ENCODE measurements around the gene EEFSEC.

Gene EEFSEC

GRCh38 chr3:128427175-128427857, 274.0 kb downstream of the EEFSEC start:
- DNase-seq (ENCODE audit: low read depth), result no peak

- DNase-seq (ENCODE audit: low read depth), result no peak
These were observed 274.9 kb downstream of the EEFSEC start for GRCh38 chr3:128427872-128428822.

DNA sequence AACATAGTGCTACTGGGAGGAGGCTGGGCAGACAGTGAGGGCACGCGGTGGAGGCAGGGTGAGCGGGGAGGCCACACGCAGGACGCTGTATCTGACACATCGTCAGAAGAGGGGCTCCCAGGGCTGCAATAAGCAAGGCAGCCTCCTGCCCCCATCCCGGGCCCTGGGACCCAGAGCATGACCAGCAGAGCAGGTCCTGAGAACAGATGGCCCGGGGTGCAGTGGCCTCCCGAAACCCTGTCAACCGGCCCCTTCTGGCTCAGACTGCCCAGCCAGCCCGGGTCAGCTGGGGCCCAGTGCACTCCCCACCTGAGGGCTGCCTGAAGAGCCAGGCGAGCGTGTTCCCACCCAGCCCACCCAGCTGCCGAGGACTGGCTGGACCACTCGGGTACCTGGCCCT, 276.0 kb downstream of the EEFSEC start:
- DNase-seq (ENCODE audit: low read depth), result no peak

DNA sequence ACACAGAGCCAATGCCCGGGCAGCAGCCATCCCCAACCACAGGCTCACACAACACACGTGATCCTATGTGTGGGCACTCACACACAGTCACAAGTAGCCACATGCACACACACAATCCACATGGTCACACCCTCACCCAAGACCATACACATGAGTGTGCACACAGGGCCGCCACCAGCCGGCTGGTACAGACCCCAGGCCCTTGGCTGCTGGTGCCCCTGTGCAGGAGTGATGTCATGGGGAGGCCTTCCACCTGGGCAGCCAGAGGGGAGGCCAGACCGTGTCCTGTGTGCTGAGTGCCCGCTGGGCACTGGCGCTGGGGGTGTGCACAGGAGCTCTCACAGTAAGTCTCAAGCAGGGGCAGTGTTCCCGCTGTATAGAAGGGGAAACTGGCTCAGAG, 276.5 kb downstream of the EEFSEC start:
- no peak for DNase-seq (ENCODE audit: low read depth)

- no peak for DNase-seq (ENCODE audit: low read depth)
These were observed 277.0 kb downstream of the EEFSEC start for GRCh38 chr3:128430301-128430700.

DNA sequence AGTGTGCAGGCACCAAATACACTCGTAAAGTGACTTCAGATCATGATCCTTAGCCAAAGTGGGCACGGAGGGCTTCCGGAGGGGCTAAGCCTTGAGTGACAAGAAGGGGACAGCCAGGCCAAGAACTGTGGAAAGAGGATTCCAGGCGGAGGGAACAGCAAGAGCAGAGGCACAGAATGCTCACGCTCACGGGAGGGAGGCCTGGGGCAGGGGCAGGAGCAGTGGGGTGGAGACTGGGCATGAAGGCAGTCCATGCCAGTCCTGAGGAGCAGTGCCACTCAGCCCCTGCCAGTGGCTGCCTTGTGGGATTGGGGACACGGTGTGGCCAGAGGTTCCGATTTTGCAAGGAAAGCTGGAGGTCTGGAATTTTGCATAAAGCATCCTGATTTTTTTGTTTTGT, 277.4 kb downstream of the EEFSEC start:
- DNase-seq (ENCODE audit: low read depth), result no peak

DNA sequence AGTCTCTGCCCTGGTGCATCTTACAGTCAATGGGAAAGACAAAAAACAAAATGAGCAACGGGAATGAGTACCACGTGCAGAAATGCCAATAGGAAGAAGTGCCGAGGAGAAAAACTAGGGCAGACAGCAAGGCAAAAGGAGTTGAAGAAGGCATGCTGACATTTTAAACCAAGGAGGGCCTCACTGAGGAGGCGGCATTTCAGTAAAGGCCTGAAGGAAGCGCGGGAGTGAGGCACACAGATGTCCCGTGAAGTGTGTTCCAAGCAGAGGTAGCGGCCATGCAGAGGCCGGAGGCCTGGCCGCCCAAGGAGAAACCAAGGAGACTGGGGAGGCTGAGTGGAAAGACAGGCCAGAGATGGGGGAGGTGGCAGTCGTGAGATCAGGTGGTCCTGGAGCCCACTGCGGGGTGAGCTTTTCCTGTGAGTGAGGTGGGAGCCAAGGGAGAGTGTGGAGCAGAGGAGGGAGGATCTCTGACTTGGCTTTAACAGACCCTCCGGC, 278.6 kb downstream of the EEFSEC start:
- DNase-seq (ENCODE audit: low read depth), result no peak

GRCh38 chr3:128432301-128432970, 279.2 kb downstream of the EEFSEC start:
- DNase-seq (ENCODE audit: low read depth), result no peak

DNA sequence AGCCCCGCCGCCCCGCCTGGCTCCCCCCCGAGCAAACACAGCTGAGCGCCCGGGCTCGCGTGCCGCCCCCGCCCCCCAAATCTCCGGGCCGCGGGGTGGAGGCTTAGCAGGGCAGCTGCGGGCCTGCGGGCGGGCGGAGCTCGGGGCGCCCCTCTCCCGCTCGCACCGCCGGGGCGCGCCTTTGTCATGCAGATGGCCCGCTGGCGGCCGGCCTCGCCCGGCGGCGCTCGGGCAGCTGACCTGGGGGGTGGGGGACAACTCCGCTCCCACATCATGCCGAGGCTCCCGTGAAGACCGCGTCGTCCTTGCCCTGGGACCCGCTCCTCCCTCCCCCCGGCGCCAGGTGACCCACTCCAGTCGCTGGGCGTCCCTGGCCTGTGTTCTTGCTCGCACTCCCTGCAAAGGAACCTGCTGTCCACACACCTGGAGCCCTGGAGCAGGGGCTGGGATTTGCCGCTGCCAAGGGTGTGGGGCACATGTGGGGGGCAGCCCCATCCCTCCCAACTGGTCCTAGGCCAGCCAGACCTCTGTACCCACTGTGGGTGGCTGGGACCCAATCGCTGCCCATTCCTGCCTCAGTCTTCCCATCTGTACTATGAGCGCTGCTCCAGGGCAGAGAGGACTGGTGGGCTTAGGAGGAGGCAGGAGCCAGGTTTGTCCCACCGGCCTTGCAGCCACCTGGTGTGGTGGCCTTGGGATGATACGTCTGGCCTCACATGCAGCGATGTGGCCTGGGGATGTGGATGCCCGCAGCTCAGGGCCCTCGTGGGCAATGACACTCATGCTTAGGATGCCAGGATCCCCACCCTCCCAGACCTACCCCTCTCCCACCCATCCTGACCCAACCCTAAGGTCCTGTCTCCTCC, 279.9 kb downstream of the EEFSEC start:
- no peak for DNase-seq (ENCODE audit: low read depth)

- DNase-seq (ENCODE audit: low read depth), result no peak
These were observed 280.5 kb downstream of the EEFSEC start for GRCh38 chr3:128433837-128434165.

- DNase-seq (ENCODE audit: low read depth), result no peak
These were observed 281.2 kb downstream of the EEFSEC start for GRCh38 chr3:128434524-128434923.

DNA sequence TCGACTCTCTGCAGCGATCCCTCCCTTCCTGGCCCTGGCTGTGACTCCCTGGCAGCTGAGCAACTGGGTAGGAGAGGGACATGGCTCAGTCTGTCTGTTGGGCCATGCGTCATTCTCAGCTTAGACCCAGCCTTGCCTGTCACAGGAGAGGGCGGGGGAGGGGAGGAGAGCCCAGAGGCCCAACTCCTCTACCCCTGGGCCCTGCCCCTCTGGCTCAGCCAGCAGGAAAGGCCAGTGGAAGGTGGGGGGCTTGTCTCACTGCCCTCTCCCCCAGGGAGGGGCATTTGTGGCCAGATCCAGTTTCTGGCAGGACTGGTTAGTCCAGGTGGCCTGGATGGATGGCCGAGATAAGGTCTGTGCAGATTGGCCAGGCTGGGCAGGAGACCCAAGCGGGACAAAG, 281.8 kb downstream of the EEFSEC start:
- DNase-seq (ENCODE audit: low read depth), result no peak

GRCh38 chr3:128435561-128435960, 282.3 kb downstream of the EEFSEC start:
- no peak for DNase-seq (ENCODE audit: low read depth)

GRCh38 chr3:128436214-128436613, 282.9 kb downstream of the EEFSEC start:
- no peak for DNase-seq (ENCODE audit: low read depth)

DNA sequence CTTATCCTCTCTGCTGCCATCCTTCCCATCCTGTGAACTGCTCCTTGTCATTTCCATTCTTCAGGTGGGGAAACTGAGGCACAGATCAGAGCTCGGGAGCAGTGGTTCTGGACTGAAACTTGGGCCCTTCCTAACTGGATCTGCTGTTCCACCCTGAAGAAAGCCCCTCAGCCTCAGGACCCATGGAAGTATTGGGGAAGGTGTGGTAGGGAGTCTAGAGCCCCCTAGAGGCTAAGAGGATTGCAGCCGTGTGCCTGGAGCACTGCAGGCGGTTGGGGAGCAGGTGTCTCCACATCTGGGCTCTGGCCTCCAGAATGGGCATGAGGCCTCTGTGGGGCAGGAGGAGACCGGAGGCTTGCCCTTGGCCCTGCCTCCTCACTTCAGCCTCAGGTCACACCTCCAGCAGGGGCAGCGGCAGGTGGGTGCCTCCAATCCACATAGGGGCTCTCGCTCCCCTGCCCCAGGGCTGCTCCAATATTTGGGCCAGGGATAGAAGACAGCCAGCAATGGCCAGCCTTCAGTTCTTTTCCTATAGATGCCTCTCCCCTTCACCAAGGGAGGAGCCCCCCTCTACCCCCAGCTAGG, 285.3 kb downstream of the EEFSEC start:
- no peak for DNase-seq (ENCODE audit: low read depth)

GRCh38 chr3:128439226-128439625, 285.9 kb downstream of the EEFSEC start:
- no peak for DNase-seq (ENCODE audit: low read depth)

DNA sequence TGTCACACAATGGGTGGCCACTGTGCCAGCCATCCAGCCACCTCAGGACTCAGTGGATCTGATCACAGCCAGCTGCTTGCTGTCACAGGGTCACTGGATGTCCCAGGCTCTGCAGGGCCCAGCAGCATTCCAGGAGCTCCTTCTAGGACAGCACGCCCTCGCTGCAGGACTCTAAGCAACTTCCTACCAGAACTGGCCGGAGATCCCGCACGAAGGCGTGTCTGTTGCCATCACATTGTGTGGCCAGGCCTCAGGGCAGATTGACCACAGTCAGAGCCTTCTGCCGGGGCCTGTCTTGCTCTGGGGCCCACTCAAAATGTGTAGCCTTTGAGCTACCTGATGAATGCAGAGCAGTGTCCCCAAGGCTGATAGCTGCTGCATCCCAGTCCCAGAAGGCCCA, 288.8 kb downstream of the EEFSEC start:
- no peak for DNase-seq (ENCODE audit: low read depth)

GRCh38 chr3:128442949-128443348, 289.7 kb downstream of the EEFSEC start:
- no peak for DNase-seq (ENCODE audit: low read depth)

GRCh38 chr3:128443771-128444170, 290.5 kb downstream of the EEFSEC start:
- DNase-seq (ENCODE audit: low read depth), result no peak

DNA sequence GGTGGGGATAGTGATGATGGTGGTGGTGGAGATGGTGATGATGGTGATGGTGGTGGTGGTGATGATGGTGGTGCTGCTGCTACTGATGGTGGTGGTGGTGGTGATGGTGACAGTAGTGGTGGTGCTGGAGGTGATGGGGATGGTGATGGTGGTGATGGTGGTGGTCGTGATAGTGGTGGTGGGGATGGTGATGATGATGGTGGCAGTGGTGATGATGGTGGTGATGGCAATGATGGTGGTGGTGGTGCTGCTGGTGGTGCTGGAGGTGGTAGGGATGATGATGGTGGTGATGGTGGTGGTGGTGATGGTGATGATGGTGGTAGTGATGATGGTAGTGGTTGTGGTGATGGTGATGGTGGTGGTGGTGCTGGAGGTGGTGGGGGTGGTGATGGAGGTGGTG, 292.1 kb downstream of the EEFSEC start:
- DNase-seq (ENCODE audit: low read depth), result no peak

GRCh38 chr3:128446821-128447220, 293.5 kb downstream of the EEFSEC start:
- DNase-seq (ENCODE audit: low read depth), result no peak
